ENCODE data around the gene CALU. TPM values are rescaled to one million over a fixed set of nuclear protein-coding genes. Genes with fewer than 3 reads are reported as not detected.

CALU gene
- polyA plus RNA-seq, 1 experiment: 346 TPM

GRCh38 chr7:128728598-128728997 lies 10.6 kb upstream of the CALU start:
- TF ChIP-seq CTCF (IDR thresholded peaks at IDR 0.05; ENCODE audit: insufficient read depth, low read depth, low read length): no peak
- no peak overlapping the region for H3K4me3 ChIP-seq (ENCODE audit: low read depth, low read length)
- DNase-seq (ENCODE audit: low read depth): no peak
- peaks cover 6% of the 10 kb centered on the region for H3K27me3 ChIP-seq (ENCODE audit: control insufficient read depth, insufficient read depth, low read length)
- CTCF ChIA-PET: no interaction called here
- H3K36me3 ChIP-seq (ENCODE audit: control insufficient read depth, insufficient read depth, low read length): no peaks in the 10 kb centered on the region
- POLR2A ChIA-PET: interaction anchor here (0.6 to 1.4 kb wide), 3 partner anchors 11 to 17 kb away, joined by 3 to 10 read pairs (median 3); partner anchors contain the start of gene CALU

- ChIA-PET CTCF (no interaction called here), POLR2A (interaction anchor here (1.4 kb wide), 1 partner anchor 10 kb away, joined by 10 read pairs; the partner anchor contains the start of gene CALU)
- Histone ChIP-seq H3K36me3 (ENCODE audit: control insufficient read depth, insufficient read depth, low read length) (no peaks in the 10 kb centered on the region), H3K27me3 (ENCODE audit: control insufficient read depth, insufficient read depth, low read length) (peaks cover 6% of the 10 kb centered on the region), H3K4me3 (ENCODE audit: low read depth, low read length) (no peak overlapping the region)
- no peak for TF ChIP-seq CTCF (IDR thresholded peaks at IDR 0.05; ENCODE audit: insufficient read depth, low read depth, low read length)
- no peak for DNase-seq (ENCODE audit: low read depth)
These were observed 9.7 kb upstream of the CALU start for GRCh38 chr7:128729494-128729893.

GRCh38 chr7:128731184-128731583 lies 8.0 kb upstream of the CALU start:
- ChIA-PET CTCF (interaction anchor here (0.6 kb wide), 1 partner anchor 12 kb away, joined by 5 read pairs; no protein-coding TSS in a partner anchor), POLR2A (no interaction called here)
- Histone ChIP-seq H3K4me3 (ENCODE audit: low read depth, low read length) (no peak overlapping the region), H3K36me3 (ENCODE audit: control insufficient read depth, insufficient read depth, low read length) (no peaks in the 10 kb centered on the region), H3K27me3 (ENCODE audit: control insufficient read depth, insufficient read depth, low read length) (peaks cover 3% of the 10 kb centered on the region)
- no peak for DNase-seq (ENCODE audit: low read depth)
- TF ChIP-seq CTCF (IDR thresholded peaks at IDR 0.05; ENCODE audit: insufficient read depth, low read depth, low read length): no peak

- no peak for DNase-seq (ENCODE audit: low read depth)
- CTCF ChIA-PET: interaction anchor here (0.6 kb wide), 1 partner anchor 10 kb away, joined by 3 read pairs; no protein-coding TSS in a partner anchor
- no peaks in the 10 kb centered on the region; the same call in 1 of the 2 replicates for H3K27me3 ChIP-seq (ENCODE audit: control insufficient read depth, insufficient read depth, low read length)
- no peaks in the 10 kb centered on the region for H3K36me3 ChIP-seq (ENCODE audit: control insufficient read depth, insufficient read depth, low read length)
- TF ChIP-seq CTCF (IDR thresholded peaks at IDR 0.05; ENCODE audit: insufficient read depth, low read depth, low read length): no peak
- no peak overlapping the region for H3K4me3 ChIP-seq (ENCODE audit: low read depth, low read length)
- POLR2A ChIA-PET: no interaction called here
These were observed 6.5 kb upstream of the CALU start for GRCh38 chr7:128732521-128733277.

- no peaks in the 10 kb centered on the region; the same call in 1 of the 2 replicates for H3K27me3 ChIP-seq (ENCODE audit: control insufficient read depth, insufficient read depth, low read length)
- no peaks in the 10 kb centered on the region for H3K36me3 ChIP-seq (ENCODE audit: control insufficient read depth, insufficient read depth, low read length)
- no peak for TF ChIP-seq CTCF (IDR thresholded peaks at IDR 0.05; ENCODE audit: insufficient read depth, low read depth, low read length)
- DNase-seq (ENCODE audit: low read depth): no peak
- ChIA-PET POLR2A (no interaction called here), CTCF (interaction anchor here (0.6 kb wide), 1 partner anchor 9 kb away, joined by 3 read pairs; no protein-coding TSS in a partner anchor)
- H3K4me3 ChIP-seq (ENCODE audit: low read depth, low read length): no peak overlapping the region
These were observed 5.9 kb upstream of the CALU start for GRCh38 chr7:128733278-128733645.
